Measurements from ENCODE around the gene RUNX1. TPM values are rescaled to one million over a fixed set of nuclear protein-coding genes. Genes with fewer than 3 reads are reported as not detected.
"Not testable (repeated sequence)": the region's sequence is repeated elsewhere in the genome, so short reads cannot be mapped to it uniquely, and the experiment has no call there.

RUNX1 gene
- total RNA-seq, 2 donors from 2014 or later, result 23.0 to 25.8 TPM

- intact Hi-C loops (cut with DNase I), result no loop called here
- TF ChIP-seq POLR2AphosphoS5 (IDR thresholded peaks at IDR 0.05) (no peak), POLR2A (IDR thresholded peaks at IDR 0.05) (no peak), CTCF (IDR thresholded peaks at IDR 0.05) (no peak)
- 49% methylated on average over 8 of the region's 8 CpGs for WGBS
These were observed 79.5 kb downstream of the RUNX1 start for GRCh38 chr21:34969423-34970166.

GRCh38 chr21:34968414-34969333, 80.4 kb downstream of the RUNX1 start:
- no peaks in the 10 kb centered on the region for H3K36me3 ChIP-seq
- TF ChIP-seq POLR2AphosphoS5 (IDR thresholded peaks at IDR 0.05), result no peak
- TF ChIP-seq CTCF (IDR thresholded peaks at IDR 0.05), result no peak
- TF ChIP-seq POLR2A (IDR thresholded peaks at IDR 0.05), result no peak
- H3K9me3 ChIP-seq, result no peaks in the 10 kb centered on the region
- intact Hi-C loops (cut with DNase I), result no loop called here
- H3K27me3 ChIP-seq (replicated peaks; ENCODE audit: insufficient read depth), result no peaks in the 10 kb centered on the region
- DNase-seq (ENCODE audit: low spot score), result no peak
- no peak overlapping the region for H3K4me3 ChIP-seq
- H3K27ac ChIP-seq, result no peak overlapping the region
- no peaks in the 10 kb centered on the region for H3K4me1 ChIP-seq (replicated peaks)
- WGBS, result 82% methylated on average over 13 of the region's 13 CpGs

More at GRCh38 chr21:34969423-34970166, 79.5 kb downstream of the RUNX1 start:
- Histone ChIP-seq H3K36me3 (no peaks in the 10 kb centered on the region), H3K27ac (no peak overlapping the region), H3K9me3 (no peaks in the 10 kb centered on the region), H3K27me3 (replicated peaks; ENCODE audit: insufficient read depth) (no peaks in the 10 kb centered on the region), H3K4me3 (no peak overlapping the region), H3K4me1 (replicated peaks) (no peaks in the 10 kb centered on the region)
- no peak for DNase-seq (ENCODE audit: low spot score)

GRCh38 chr21:34967509-34968289, 81.4 kb downstream of the RUNX1 start:
- no peak for TF ChIP-seq POLR2A (IDR thresholded peaks at IDR 0.05)
- TF ChIP-seq POLR2AphosphoS5 (IDR thresholded peaks at IDR 0.05), result no peak
- TF ChIP-seq CTCF (IDR thresholded peaks at IDR 0.05), result no peak
- Histone ChIP-seq H3K27me3 (replicated peaks; ENCODE audit: insufficient read depth) (no peaks in the 10 kb centered on the region), H3K4me1 (replicated peaks) (no peaks in the 10 kb centered on the region), H3K36me3 (no peaks in the 10 kb centered on the region), H3K4me3 (no peak overlapping the region), H3K9me3 (no peaks in the 10 kb centered on the region), H3K27ac (no peak overlapping the region)
- 83% methylated on average over 10 of the region's 10 CpGs for WGBS
- intact Hi-C loops (cut with DNase I), result no loop called here
- DNase-seq (ENCODE audit: low spot score), result no peak

- H3K4me3 ChIP-seq; H3K27me3 ChIP-seq (replicated peaks; ENCODE audit: insufficient read depth); intact Hi-C loops (cut with DNase I); H3K27ac ChIP-seq; H3K9me3 ChIP-seq; H3K36me3 ChIP-seq; DNase-seq (ENCODE audit: low spot score); H3K4me1 ChIP-seq (replicated peaks): not testable (repeated sequence)
- WGBS, result 94% methylated on average over 11 of the region's 11 CpGs
These were observed 82.2 kb downstream of the RUNX1 start for GRCh38 chr21:34966881-34967280.
